HG03521 (cell line): ENCODE results near the gene SLC4A7.
A peak's percentile ranks its signal among the peaks of the same experiment; 100 is the strongest.
"Not testable (repeated sequence)": the region's sequence is repeated elsewhere in the genome, so short reads cannot be mapped to it uniquely, and the experiment has no call there.

Source experiments
- ATAC-seq: cut with Tn5 transposase; IDR thresholded peaks from one replicate; pipeline ENCODE4 v1.9.1; 2021; ENCODE audit warnings: mild to moderate bottlenecking, moderate library complexity; ENCODE audit not compliant: unreplicated experiment

Gene SLC4A7

DNA sequence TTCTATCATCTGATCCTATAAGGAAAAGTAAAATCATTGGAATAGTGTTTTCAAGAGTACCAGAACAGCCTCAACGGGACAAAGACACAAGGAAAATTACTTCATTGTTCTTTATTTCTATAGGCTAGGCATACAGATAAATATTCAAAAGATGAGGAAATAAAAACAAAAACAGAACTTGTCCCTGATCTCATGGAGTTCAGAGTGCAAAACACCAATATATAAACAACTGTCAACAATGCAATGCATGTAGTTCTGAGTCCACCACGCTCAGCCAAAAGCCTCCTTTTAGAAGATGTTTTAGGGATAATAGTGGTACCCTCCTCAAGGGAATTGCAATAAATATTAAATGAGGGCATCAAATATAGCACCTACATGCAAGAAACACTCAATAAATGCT, 4.6 kb upstream of the SLC4A7 start:
- no peak for ATAC-seq

DNA sequence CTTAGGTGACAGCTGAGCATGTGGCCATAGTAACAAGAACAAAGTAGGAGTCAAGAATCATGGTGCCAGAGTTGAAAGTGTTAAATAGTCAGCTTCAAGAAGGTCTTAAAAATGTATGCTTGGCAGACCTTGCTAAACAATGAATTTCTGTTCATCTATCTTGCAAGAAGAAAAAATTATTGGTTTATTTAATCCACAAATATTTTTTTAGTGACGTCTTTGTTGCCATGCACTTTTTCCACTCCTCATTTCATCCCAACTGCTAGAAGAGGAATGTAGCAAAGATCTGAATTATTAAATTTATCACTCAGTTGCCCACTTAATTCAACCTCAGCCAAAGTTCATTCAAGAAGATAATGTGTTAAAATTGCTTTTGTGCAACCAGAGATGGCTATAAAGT, 3.2 kb upstream of the SLC4A7 start:
- no peak for ATAC-seq

DNA sequence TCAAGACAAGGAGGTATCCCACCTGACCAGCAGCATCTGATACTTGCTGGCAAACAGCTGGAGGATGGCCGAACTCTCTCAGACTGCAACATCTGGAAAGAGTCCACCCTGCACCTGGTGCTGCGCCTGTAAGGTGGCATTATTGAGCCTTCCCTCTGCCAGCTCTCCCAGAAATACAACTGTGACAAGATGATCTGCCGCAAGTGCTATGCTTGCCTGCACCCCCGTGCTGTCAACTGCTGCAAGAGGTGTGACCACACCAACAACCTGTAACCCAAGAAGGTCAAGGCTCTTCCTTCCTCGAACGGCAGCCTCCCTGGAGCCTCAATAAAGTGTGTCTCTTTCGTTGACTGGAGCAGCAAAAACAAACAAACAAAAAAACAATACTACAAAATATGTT, 2.2 kb upstream of the SLC4A7 start:
- no peak for ATAC-seq

DNA sequence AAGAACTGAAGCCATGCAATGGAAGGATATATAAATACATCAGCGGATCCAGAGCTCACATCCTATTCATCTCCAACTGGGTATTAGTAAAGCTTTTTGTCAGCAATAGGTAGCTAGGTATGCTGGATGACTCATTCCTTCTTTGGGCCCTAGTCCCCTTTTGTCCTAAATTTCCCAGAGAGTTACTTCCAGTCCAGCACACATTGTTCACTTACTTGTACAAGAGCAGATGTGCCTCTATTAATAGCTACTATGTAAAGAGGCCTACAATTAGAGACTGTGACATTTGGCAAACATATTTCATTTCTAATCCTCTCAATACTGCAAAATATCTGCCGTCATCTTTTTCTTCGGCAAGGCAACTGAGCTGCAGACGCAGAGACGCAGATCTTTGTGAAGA, 1.7 kb upstream of the SLC4A7 start:
- ATAC-seq, result no peak

DNA sequence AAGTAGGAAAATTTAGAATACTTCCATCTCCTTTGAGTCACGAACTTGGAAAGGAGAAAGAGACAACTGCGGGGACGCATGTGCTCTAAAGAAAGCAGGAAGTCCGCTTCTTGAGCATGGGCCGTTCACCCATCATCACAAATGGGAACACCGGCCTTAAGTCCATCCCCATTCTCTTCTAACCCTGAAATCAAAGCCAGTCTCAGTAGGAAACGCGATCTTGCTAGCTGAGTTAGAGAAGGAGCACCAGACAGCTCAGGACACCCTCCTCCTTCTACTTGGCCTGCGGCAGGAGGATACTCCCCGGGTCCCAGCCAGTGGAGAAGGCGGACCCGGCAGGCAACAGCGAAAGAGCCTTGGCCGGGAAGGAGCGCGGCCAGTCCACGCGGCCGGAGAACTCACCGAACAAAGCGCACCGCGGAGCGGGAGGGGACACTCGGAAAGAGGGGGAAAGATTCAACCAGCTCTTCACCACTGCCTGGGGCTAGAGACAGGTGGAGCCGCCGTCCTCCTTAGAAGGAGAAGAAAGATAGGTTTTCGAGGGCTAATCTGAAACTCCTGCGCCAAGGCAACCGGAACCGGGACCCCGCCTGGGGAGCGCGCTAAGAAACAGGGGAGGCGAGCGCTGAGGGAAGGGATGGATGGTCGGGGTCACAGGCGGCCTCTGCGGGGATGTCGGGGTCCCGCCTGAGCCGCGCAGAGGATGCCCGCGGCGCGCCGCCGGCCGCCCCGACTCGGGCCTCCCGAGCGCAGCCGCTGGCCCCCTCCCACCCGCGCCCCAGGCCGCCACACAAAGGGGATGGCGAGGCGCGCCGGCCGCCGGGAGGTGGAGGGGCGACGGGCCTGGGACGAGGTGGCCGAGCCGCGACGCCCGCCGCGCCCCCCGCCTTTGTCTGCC, 818 bp downstream of the SLC4A7 start:
- peak; percentile 15 for ATAC-seq

DNA sequence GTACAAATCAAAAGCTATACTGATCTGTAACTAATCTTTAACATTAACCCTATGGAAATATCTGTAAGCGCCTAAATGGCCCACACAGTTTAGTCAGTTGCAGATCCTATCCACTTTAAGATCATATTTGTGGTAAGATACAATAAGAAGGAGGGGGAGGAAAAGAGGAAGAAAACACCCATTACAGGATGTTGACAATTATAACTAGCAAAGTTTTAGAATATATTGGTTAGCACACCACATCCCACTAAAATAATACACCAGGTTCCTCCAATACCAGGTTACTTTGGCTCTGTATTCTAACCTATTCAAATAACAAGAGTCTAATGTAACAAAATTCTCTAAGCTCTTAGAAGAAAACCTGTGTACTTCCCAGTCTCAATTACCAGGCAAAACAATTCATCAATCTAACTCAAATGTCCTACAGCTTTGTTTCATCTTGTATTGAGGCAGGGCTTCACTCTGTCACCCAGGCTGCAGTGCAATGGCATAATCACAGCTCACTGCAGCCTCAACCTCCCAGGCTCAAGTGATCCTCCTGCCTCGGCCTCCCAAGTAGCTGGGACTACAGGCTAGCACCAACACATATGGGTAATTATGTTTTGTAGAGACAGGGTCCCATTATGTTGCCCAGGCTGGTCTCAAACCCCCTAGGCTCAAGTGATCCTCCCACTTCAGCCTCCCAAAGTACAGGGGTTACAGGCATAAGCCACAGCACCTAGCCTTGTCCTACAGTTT, 4.2 kb downstream of the SLC4A7 start:
- ATAC-seq, result no peak

DNA sequence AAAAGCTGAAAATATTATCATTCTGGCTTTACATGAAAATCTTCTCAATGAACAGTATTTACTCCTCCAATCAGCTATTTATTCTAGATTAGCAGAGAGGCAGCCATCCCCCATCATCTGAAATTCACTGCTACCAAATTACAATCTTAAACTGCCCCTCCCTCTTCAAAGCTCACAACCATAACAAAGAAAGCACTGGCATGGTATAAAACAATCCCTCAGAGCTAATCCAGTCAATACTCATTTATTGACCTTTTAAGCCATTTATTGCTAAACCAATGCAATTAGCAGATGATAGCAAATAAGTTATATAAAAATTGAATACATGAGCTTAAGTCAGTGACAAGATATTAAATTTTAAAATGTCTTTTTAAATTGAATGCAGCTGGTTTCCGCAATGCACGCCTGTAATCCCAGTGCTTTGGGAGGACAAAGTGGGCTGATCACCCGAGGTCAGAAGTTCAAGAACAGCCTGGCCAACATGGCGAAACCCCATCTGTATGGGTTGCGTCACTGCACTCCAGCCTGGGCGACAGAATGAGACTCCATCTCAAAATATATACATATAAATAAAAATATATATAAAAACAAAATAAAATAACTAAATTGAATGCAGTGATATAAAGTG, 12.1 kb downstream of the SLC4A7 start:
- ATAC-seq, result no peak

DNA sequence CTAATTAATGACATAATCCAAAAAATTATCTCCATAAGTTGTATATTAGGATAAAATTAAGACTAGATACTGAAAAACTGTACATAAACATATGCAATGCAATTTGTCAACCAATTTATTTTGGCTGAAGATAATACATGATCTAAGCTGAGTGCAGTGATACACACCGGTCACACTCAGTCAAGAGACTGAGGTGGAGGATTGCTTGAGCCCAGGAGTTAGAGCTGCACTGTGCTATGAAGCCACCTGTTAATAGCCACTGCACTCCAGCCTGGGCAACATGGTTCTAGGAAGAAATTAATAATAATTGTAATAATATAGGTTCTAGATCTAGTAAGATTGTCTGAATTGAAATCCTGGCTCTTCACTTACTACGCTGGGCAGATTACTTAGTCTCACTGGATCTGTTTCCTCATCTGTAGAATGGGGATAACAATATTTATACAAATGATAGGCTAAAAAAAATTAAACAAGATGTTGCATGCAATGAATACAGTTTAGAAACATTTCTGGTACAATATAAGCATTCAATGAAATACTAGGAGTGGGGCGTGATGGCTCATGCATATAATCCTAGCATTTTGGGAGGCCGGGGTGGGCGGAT, 15.8 kb downstream of the SLC4A7 start:
- ATAC-seq, result no peak

DNA sequence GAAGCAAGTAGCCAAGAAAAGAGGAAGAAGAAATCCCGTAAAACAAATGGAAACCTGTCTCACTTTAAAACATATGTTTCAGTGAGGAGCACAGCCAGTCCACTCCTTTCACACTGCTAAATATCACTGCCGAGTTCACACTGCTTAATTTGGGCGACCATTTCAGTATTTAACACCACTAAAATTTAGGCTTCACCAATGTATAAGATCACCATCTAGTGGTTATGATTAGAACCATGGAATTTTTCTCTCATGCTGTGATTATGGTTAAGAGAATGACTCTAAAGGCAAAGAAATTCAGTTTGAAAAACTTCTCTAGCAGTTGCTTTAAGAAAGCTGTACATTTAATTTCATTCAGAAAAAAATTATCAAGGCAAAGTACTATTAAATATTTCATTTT, 16.6 kb downstream of the SLC4A7 start:
- ATAC-seq, result peak; percentile 91

DNA sequence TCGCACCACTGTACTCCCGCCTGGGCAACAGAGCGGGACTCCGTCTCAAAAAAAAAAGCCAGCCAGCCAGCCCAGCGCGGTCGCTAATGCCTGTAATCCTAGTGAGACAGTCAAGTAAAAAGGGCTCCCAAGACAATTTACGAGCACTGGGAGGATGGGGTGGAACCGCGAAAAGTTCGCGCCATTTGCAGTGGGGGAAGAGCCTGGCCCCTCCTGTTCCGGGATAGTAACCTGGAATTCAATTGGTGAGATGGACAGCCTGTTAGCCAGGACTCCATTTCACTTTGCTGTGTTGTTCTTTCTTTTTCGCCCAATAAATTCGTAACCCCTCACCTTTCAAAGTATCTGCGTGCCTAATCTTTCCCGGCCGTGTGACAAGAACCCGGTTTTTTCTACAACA, 19.5 kb downstream of the SLC4A7 start:
- ATAC-seq, result no peak

DNA sequence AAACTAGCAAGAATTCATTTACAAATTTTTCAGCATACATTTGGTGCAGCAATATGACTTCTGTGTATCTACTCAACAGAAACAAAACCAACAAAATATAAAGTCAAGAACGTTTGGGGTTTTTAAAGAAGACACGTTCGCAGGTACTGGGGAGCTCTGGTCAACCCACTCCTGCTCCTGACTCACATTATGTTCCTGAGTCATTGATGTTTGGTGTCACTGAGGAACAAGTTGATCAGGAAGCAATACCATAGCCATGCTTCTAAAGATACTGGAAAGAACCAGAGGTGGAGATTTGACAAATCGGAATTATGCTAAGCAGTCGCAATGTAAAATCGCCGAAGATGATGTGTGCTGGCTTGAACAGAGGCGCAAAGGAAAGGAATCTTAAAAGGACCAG, 22.0 kb downstream of the SLC4A7 start:
- ATAC-seq, result no peak

DNA sequence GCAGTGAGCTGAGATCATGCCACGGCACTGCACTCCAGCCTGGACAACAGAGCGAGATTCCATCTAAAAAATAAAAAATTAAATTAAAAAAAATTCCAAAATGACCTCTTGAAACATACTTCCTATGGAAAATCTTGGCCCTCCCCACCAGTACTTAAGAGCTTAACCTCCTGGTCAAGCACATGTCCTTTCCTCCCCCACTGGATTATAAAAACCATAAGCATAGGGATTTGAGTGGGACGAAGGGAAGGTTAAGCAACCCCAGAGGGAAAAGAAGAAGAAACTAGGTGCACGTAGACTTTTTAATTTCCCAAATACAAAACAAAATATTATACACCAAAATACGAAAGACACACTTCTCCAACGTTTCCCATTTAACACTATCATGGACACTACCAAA, 25.3 kb downstream of the SLC4A7 start:
- no peak for ATAC-seq

DNA sequence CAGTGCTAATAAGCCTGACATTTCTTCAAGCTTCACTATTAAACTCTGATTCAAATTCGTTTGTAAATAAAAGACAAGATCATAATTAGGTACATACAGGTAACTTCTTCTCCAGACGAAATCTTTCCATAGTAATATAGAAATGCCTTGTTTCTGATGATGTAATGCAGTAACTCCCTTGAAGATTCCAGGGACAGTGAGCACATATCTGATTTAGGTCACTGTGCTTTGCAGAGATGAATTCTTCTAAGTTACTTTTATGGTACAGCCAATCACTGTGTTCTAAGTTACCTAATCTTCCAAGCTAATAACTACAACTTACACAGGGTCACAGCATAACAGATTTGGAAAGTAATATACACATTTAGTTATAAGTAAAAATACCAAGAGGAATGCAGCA, 27.6 kb downstream of the SLC4A7 start:
- ATAC-seq, result no peak

DNA sequence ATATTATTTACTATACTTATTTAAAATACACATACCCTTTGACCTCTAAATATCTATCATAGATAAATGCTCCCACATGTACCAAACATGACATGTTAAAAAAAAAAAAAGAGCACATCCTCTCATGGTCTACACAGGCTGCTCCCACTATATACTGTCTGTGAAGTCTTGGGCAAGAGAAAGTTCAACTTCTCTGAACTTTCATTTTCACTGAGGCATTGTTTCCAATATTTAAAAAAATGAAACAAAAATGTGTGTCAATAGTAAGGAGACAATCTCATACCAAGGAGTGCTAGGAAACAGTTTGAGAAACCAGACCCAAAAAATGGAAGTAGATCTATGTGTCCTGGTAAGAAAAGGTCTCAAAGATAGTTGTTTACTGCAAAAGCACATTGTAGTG, 29.3 kb downstream of the SLC4A7 start:
- ATAC-seq, result no peak

DNA sequence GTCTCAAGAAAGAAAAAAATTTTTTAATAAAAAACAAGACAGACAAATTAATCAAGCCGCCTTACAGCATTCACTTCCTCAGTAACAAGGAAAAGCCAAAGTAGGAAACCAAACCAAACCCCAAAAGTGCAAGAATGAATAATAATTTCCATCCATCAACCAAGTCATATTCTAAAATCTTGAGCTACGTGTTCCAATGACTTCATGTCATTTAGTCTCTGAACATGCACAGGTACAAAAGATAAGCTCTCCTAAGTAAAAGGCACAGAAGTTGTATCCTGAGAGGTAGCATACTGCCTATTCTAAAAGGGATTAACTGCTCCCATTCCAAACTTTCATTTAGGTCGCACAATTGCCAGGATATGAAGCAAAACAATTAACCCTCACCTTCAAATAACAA, 29.7 kb downstream of the SLC4A7 start:
- no peak for ATAC-seq

DNA sequence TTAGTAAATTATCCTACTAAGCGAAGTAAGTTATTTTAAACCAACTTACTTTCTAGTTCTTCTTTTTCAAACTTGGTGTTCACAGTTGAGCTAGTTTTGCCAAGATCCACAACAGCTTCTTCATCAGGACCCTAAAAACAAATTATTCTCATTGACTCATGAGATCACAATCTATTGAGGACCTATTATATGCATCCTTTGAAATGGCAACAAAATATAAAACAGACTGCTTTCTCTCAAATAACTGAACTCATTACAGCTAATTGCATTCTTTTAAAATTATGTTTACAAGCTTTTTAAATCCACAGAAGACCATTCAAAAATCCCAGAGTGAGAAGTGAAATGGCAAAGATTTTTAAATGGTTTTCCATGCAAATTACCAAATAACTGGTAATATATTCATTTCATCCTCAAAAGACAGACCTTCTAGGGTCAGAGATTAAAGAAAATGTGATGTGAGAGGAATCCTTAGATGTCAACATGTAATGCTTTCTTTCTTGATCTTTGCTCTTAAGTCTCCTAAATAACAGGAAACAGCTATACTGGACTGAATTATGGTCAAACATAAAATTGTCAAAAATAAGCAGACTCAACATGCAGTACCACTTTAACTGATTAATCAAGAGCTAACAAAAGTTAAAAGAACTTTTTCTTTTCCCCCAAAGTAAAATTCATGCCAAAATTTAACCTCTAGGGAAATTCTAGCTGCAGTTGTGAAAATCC, 31.7 kb downstream of the SLC4A7 start:
- no peak for ATAC-seq

DNA sequence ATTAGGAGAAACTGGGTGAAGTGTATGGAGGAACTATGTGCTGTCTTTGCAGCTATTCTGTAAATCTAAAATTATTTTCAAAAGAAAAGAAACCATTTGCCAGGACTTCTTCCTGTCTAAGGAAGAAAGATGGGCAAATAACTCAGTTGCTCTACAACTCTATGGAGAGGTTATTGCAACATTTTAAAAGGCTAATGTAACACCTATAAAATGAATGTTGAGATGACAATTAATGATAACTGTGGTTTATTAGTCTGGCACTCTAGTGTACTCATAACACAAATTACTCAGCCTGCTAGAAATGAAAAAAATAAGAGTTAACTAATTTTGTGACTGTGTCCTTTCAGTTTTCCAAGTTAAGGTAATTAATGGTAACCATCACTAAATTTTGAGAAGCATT, 32.3 kb downstream of the SLC4A7 start:
- ATAC-seq, result no peak

DNA sequence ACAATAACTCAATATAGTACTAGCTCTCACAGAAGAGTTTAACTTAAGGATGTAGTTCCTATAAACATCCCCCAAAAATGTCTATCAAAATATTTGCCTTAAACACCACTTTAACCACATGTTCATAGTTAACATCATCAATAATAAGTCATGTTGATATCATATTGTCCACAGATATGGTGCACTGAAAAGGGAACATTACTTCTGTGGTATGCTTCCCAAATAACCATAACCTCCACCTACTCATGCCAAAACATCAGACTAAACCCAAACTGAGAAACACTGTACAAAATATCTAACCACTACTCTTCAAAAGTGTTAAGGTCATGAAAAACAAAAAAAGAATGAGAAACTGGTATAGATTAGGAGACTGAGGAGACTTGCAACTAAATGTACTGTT, 32.9 kb downstream of the SLC4A7 start:
- no peak for ATAC-seq

DNA sequence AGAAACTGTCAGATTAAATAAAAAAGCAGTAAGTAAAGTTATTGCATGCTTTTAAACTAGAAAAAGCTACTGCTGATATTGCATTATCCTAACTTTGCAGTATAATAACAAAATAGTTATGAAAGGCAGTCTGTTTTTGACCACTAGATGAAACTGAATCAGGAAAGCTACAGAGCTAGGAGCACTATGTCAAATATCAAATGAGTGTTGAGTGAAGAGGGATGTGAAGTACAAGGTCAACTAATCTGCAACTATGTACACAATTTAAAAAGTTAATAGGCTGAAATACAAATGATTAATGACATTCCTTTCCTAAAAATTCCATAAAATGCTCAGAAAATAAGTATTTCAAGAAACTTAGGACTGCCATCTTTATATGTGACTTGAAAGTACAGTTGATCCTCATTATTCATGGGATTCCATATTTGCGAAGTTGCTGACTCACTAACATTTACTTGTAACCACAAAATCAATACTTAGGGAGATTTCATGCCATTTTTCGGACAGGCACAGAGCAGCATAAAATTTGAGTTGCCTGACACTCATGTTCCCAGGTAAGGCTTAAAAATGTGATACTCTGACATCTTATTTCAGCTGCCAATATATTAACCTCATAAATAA, 34.5 kb downstream of the SLC4A7 start:
- ATAC-seq, result no peak

DNA sequence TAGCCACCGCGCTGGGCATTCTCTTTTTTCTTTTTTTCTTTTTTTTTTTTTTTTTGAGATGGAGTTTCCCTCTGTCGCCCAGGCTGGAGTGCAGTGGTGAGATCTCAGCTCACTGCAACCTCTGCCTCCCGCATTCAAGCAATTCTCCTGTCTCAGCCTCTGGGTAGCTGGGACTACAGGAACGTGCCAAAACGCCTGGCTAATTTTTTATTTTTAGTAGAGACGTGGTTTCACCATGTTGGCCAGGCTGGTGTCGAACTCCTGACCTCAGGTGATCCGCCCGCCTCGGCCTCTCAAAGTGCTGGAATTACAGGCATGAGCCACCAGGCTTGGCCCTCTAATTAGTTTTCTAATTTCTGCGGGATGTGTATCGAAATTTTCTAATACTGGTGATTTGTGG, 41.2 kb downstream of the SLC4A7 start:
- not testable (repeated sequence) for ATAC-seq
